T-cell (primary cell): ENCODE measurements around the gene ZC3H12D. TPM values are rescaled to one million over a fixed set of nuclear protein-coding genes. Genes with fewer than 3 reads are reported as not detected.

Experiments
- ATAC-seq, 4 experiments: fragments of 200-7000 bp in 3 of 4; fragments of 150-1000 bp in 1 of 4; cut with Tn5 transposase; replicated peaks in 1 of 4; 1 replicate in 3 of 4; 2 replicates in 1 of 4; pipeline ENCODE4 v1.10.0; 2021; ENCODE audit warnings: moderate library complexity in 3 of 4, mild to moderate bottlenecking in 2 of 4, moderate number of reproducible peaks in 1 of 4
- CTCF ChIA-PET, 2 donors: fragments of 300-600 bp; sonication (Branson Sonifier 250); formaldehyde crosslinking; loops; one replicate each; lab custom pipeline; 2022; ENCODE audit warnings: antibody characterized with exemption in 2 of 2; lab: Charles Lee
- POLR2A ChIA-PET, 2 donors: fragments of 300-600 bp; sonication (Branson Sonifier 250); formaldehyde crosslinking; loops; one replicate each; lab custom pipeline; 2022; ENCODE audit warnings: antibody characterized with exemption in 2 of 2; lab: Charles Lee
- DNase-seq, 35 experiments: peaks; one replicate each; pipeline versions ENCODE4 v3.0.0 to v3.0.0-alpha.2; 2013 to 2023
- H3K27ac ChIP-seq: one replicate; pipeline ENCODE4 v1.5.1; 2013; ENCODE audit warnings: low read length
- H3K27me3 ChIP-seq, 2 experiments: replicated peaks in 1 of 2; 1 replicate in 1 of 2; 2 replicates in 1 of 2; pipeline versions ENCODE4 v1.6.1 to v1.7.0; 2013; ENCODE audit warnings: low read length in 1 of 2, mixed read lengths in 1 of 2; ENCODE audit not compliant: control insufficient read depth in 2 of 2, insufficient read depth in 2 of 2; ENCODE audit errors: extremely low read depth in 1 of 2
- H3K36me3 ChIP-seq, 2 donors: 1 replicate in 1 of 2; 2 replicates in 1 of 2; pipeline versions ENCODE4 v1.6.1 to v1.7.0; 2013; ENCODE audit warnings: low read length in 1 of 2; ENCODE audit not compliant: control insufficient read depth in 2 of 2, insufficient read depth in 1 of 2; ENCODE audit errors: extremely low read depth in 1 of 2
- H3K4me1 ChIP-seq, 2 experiments: 1 replicate in 1 of 2; 2 replicates in 1 of 2; pipeline versions ENCODE4 v1.6.1 to v1.7.0; 2013; ENCODE audit warnings: low read length in 2 of 2, mixed read lengths in 1 of 2; ENCODE audit not compliant: insufficient read depth in 2 of 2, control insufficient read depth in 1 of 2; ENCODE audit errors: extremely low read depth in 1 of 2
- H3K4me3 ChIP-seq, 2 donors: 1 replicate in 1 of 2; 2 replicates in 1 of 2; pipeline versions ENCODE4 v1.5.1 to v1.7.0; 2013; ENCODE audit warnings: mild to moderate bottlenecking in 2 of 2, low read length in 1 of 2, moderate library complexity in 1 of 2; ENCODE audit not compliant: control insufficient read depth in 1 of 2; ENCODE audit errors: extremely low read depth in 1 of 2
- H3K9me3 ChIP-seq: 2 replicates; pipeline ENCODE4 v1.7.0; 2013
- H3K27ac Mint-ChIP-seq, 2 donors: one replicate each; pipeline ENCODE4 v1.8.0; 2020 to 2021; ENCODE audit warnings: mild to moderate bottlenecking in 2 of 2, mixed read lengths in 2 of 2
- H3K27me3 Mint-ChIP-seq, 2 donors: one replicate each; pipeline ENCODE4 v1.8.0; 2021 to 2022; ENCODE audit warnings: mixed read lengths in 2 of 2
- H3K36me3 Mint-ChIP-seq: one replicate; pipeline ENCODE4 v1.8.0; 2021; ENCODE audit warnings: mixed read lengths
- H3K4me1 Mint-ChIP-seq, 3 donors: one replicate each; pipeline ENCODE4 v1.8.0; 2020 to 2022; ENCODE audit warnings: mixed read lengths in 3 of 3, mild to moderate bottlenecking in 1 of 3
- H3K4me3 Mint-ChIP-seq, 3 donors: one replicate each; pipeline ENCODE4 v1.8.0; 2020 to 2022; ENCODE audit warnings: mild to moderate bottlenecking in 3 of 3, mixed read lengths in 3 of 3, moderate library complexity in 3 of 3
- H3K9me3 Mint-ChIP-seq, 3 donors: one replicate each; pipeline ENCODE4 v1.8.0; 2020 to 2022; ENCODE audit warnings: mixed read lengths in 3 of 3
- WGBS: methylation state at CpG from one replicate; pipeline ENCODE4 v1.1.5; 2013; ENCODE audit warnings: missing lambda C conversion rate; ENCODE audit not compliant: insufficient coverage; 5-methylcytosine and 5-hydroxymethylcytosine counted together
- total RNA-seq, 35 experiments: library from RNA in 6 of 35; stranded (reverse) in 6 of 35; fragments of 120-200 nt in 1 of 35; gene quantifications; one replicate each; pipeline versions ENCODE4 v1.2.1 to v1.2.4 and lab custom pipeline; 2013 to 2026

ZC3H12D gene
- total RNA-seq, 5 donors from 2014 or later (not counting 1 experiment from before 2014, with no cell fraction given), result 48.2 to 117 (median 107) TPM

DNA sequence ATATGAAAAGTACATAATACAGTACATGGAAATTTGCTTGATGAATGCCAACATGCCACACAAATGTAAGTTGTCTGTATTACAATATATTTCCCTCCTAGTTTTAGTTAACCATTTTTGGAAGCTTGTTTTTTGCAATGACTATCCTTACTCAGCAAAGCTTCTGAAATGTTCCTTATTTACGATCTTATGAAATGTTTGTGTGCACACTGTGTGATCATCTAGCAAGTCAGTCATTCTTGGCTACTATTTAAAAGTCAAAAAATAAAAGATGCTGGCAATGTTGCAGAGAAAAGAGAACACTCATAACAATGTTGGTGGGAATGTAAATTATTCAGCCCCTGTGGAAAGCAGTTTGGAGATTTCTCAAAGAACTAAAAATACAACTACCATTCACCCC is 50.9 kb downstream of the ZC3H12D start:
- WGBS, result no CpG with 5 or more reads among the region's 1 CpG
- Histone ChIP-seq H3K27me3 (no peaks in the 10 kb centered on the region), H3K9me3 (no peaks in the 10 kb centered on the region), H3K27ac (no peak overlapping the region), H3K4me3 (no peak overlapping the region), H3K36me3 (no peaks in the 10 kb centered on the region), H3K4me1 (peaks cover 6 to 9% of the 10 kb centered on the region in 2 experiments)
- H3K36me3 Mint-ChIP-seq, result no peaks in the 10 kb centered on the region
- H3K27me3 Mint-ChIP-seq, result no peaks in the 10 kb centered on the region
- CTCF ChIA-PET, result interaction anchor here (0.5 to 5.1 kb wide), 15 partner anchors 17 to 856 kb away, joined by 3 to 38 read pairs (median 3); no protein-coding TSS in a partner anchor
- no peak for DNase-seq
- peaks cover 10 to 20% (median 11%) of the 10 kb centered on the region in 3 donors for H3K4me1 Mint-ChIP-seq
- no peak overlapping the region for H3K4me3 Mint-ChIP-seq
- POLR2A ChIA-PET, result no interaction called here
- ATAC-seq, result no peak
- no peaks in the 10 kb centered on the region for H3K9me3 Mint-ChIP-seq
- H3K27ac Mint-ChIP-seq, result no peak overlapping the region

- CTCF ChIA-PET, result interaction anchor here (0.5 to 5.1 kb wide), 17 partner anchors 17 to 855 kb away, joined by 3 to 38 read pairs (median 3); no protein-coding TSS in a partner anchor
- no peak overlapping the region for H3K4me3 Mint-ChIP-seq
- H3K4me1 ChIP-seq, result peaks cover 6 to 9% of the 10 kb centered on the region in 2 experiments
- no peak for DNase-seq
- H3K27ac Mint-ChIP-seq, result no peak overlapping the region
- H3K4me3 ChIP-seq, result no peak overlapping the region
- H3K27ac ChIP-seq, result no peak overlapping the region
- no peaks in the 10 kb centered on the region for H3K36me3 Mint-ChIP-seq
- WGBS, result 100% methylated on average over 1 of the region's 2 CpGs
- no peaks in the 10 kb centered on the region for H3K27me3 Mint-ChIP-seq
- POLR2A ChIA-PET, result no interaction called here
- no peaks in the 10 kb centered on the region for H3K9me3 ChIP-seq
- no peaks in the 10 kb centered on the region for H3K9me3 Mint-ChIP-seq
- H3K36me3 ChIP-seq, result no peaks in the 10 kb centered on the region
- no peak for ATAC-seq
- H3K27me3 ChIP-seq, result no peaks in the 10 kb centered on the region
- H3K4me1 Mint-ChIP-seq, result peaks cover 7 to 17% (median 11%) of the 10 kb centered on the region in 3 donors
Measured at GRCh38 chr6:149433405-149433804, 51.4 kb downstream of the ZC3H12D start.

DNA sequence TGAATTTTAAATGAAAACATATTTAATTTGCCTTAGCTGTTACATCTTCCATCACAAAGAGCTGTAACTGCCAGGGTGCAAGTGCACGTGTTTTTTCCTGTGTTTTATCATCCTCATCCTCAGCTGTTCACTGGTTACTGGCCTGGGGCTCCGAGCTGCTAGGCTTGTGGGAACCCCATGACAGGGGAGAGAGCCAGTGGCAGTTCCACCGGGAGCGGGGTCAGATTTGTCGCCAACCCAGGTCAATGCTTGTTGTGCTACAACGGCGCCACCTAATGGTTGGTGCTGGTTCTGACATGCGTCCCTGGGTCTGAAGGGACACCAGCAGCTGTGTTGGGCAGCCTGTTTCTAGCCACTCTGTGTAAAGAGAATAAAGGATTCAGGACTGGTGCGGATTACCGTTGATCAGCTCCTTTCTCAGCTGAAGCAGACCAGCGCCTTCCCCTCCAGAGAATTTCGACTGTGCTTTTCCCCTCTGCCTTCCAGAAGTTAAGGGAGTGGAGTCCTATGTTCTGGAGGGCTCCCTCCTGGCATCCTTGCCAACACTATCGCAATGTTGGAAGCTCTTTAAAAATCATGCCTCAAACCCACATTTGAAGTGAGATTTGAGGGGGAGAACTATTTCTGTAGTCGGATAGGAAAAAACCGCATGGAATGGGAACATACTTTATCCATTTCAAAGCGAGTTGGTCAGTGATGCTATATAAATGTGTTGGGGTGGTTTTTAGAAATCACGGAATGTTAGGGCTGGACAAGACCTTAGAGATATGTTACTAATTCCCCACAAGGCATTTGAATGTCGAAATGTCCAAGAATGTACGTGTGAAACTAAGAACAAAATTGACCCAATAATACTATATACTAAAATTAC is 52.7 kb downstream of the ZC3H12D start:
- H3K36me3 Mint-ChIP-seq, result no peaks in the 10 kb centered on the region
- ATAC-seq, result peak; percentile 86 to 94 (median 91)
- POLR2A ChIA-PET, result interaction anchor here (0.6 to 0.9 kb wide), 4 partner anchors 63 to 401 kb away, joined by 3 to 4 read pairs (median 4); no protein-coding TSS in a partner anchor
- Histone ChIP-seq H3K9me3 (no peaks in the 10 kb centered on the region), H3K36me3 (no peaks in the 10 kb centered on the region), H3K4me3 (peak overlapping the region; percentile 7 to 32), H3K27me3 (no peaks in the 10 kb centered on the region), H3K27ac (no peak overlapping the region), H3K4me1 (peaks cover 6 to 9% of the 10 kb centered on the region in 2 experiments)
- H3K9me3 Mint-ChIP-seq, result no peaks in the 10 kb centered on the region
- H3K4me1 Mint-ChIP-seq, result peaks cover under 1 to 6% (median 5%) of the 10 kb centered on the region in 3 donors
- peak; percentile 54 to 92 (median 79) for DNase-seq
- CTCF ChIA-PET, result interaction anchor here (0.6 to 5.1 kb wide), 57 partner anchors 10 to 898 kb away, joined by 3 to 38 read pairs (median 4); no protein-coding TSS in a partner anchor
- 0% methylated on average over 8 of the region's 19 CpGs for WGBS
- H3K4me3 Mint-ChIP-seq, result peak overlapping the region in 2 of 3 donors; percentile 54 to 67
- no peaks in the 10 kb centered on the region for H3K27me3 Mint-ChIP-seq
- H3K27ac Mint-ChIP-seq, result peak overlapping the region; percentile 78 to 84

DNA sequence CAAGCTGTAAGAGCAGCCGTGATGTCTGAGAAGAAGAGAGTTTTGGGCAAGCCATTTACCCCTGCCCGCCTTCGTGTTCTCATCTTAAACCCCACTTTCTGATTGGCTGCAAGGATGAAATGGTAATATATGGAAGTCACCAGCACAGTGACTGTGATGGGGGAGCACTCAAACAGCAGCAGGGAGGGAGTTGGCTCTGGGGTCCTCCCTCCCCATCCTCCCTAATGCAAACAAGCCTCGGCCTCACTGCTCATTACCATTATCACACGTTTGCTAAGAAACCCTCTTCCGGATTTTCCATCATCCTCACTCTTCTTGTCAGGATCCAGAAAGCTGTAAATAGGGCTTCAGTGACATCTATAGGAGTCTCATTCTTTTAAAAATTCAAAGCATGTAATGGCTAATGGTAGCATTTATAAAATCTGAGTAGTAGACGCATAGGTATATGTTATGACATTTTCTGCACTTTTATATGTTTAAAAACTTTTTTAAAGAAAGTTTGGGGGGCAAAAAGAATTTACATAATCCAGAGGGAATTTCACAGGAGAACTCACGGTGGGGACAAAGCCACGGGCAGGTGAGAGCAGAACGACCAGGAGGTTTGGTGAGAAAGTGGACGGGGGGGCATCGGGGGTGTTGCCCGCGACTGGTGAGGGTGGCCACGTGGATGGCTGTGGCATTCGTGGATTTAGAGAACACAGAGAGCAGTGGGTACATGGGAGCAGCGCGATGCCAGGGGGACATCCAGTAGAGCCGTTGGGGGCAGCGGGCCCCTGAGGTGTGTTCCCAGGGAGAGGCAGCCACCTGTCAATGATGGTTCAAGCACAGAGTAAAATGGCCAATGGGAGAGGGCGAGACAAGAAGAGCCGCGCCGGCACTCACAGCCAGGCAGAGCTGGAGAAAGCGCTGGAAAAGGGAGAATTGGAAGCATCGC is 55.1 kb downstream of the ZC3H12D start:
- no peak overlapping the region for H3K27ac Mint-ChIP-seq

GRCh38 chr6:149428606-149429005 is 56.2 kb downstream of the ZC3H12D start:
- WGBS, result 95% methylated on average over 4 of the region's 4 CpGs
- ATAC-seq (no peak), DNase-seq (no peak)
- Histone ChIP-seq H3K9me3 (no peaks in the 10 kb centered on the region), H3K4me1 (peaks cover 6 to 9% of the 10 kb centered on the region in 2 experiments), H3K36me3 (no peaks in the 10 kb centered on the region), H3K27me3 (no peaks in the 10 kb centered on the region), H3K27ac (no peak overlapping the region), H3K4me3 (no peak overlapping the region)
- H3K36me3 Mint-ChIP-seq, result no peaks in the 10 kb centered on the region
- H3K4me1 Mint-ChIP-seq, result peaks cover 0 to 4% (median 4%) of the 10 kb centered on the region in 3 donors
- no peaks in the 10 kb centered on the region for H3K9me3 Mint-ChIP-seq
- ChIA-PET POLR2A (no interaction called here), CTCF (interaction anchor here in 1 of 2 donors (0.6 kb wide), 1 partner anchor 133 kb away, joined by 3 read pairs; no protein-coding TSS in a partner anchor)
- H3K27me3 Mint-ChIP-seq, result no peaks in the 10 kb centered on the region
- H3K4me3 Mint-ChIP-seq, result no peak overlapping the region
- H3K27ac Mint-ChIP-seq, result no peak overlapping the region

More for the DNA sequence above, 55.1 kb downstream of the ZC3H12D start:
- H3K4me1 ChIP-seq, result peaks cover 6 to 9% of the 10 kb centered on the region in 2 experiments
- Mint-ChIP-seq H3K4me3 (no peak overlapping the region), H3K4me1 (peaks cover 0 to 4% (median 4%) of the 10 kb centered on the region in 3 donors), H3K36me3 (no peaks in the 10 kb centered on the region), H3K9me3 (no peaks in the 10 kb centered on the region), H3K27me3 (no peaks in the 10 kb centered on the region)
- ATAC-seq (no peak), DNase-seq (no peak)
- no peaks in the 10 kb centered on the region for H3K9me3 ChIP-seq
- POLR2A ChIA-PET, result no interaction called here
- no peak overlapping the region for H3K27ac ChIP-seq
- CTCF ChIA-PET, result interaction anchor here in 1 of 2 donors (0.5 kb wide), 1 partner anchor 314 kb away, joined by 4 read pairs; no protein-coding TSS in a partner anchor
- H3K36me3 ChIP-seq, result no peaks in the 10 kb centered on the region
- H3K27me3 ChIP-seq, result no peaks in the 10 kb centered on the region
- no peak overlapping the region for H3K4me3 ChIP-seq
- 90% methylated on average over 14 of the region's 26 CpGs for WGBS
